K562 (cell line): Measurements from ENCODE around the gene CCDC15. TPM values are rescaled to one million over a fixed set of nuclear protein-coding genes. Genes with fewer than 3 reads are reported as not detected.

Source experiments
- polyA plus RNA-seq, 8 experiments: library from polyadenylated mRNA; depleted of rRNA in 4 of 8; stranded (reverse) in 5 of 8; unstranded in 3 of 8; fragments of >200 nt; fragmentation: Nextera tagmentation in 2 of 8; fragmentation: Illumina TruSeq in 1 of 8; extraction: Ambion mirVana in 2 of 8; extraction: Trizol in 1 of 8; gene quantifications; 2 replicates each; pipeline versions ENCODE4 v1.2.1 to v1.2.3, GENCODE V29; 2011 to 2014; ENCODE audit warnings: inconsistent platforms in 1 of 8, missing spikeins in 1 of 8
- total RNA-seq, 7 experiments: library from RNA; depleted of rRNA in 6 of 7; stranded (reverse); fragments of >200 nt in 6 of 7; fragmentation: Illumina TruSeq in 2 of 7; extraction: Trizol in 2 of 7; gene quantifications; 2 replicates each; pipeline versions ENCODE4 v1.2.1 to v1.2.3, GENCODE V29; 2011 to 2021; ENCODE audit warnings: low replicate concordance in 1 of 7
- TF ChIP-seq, protein P1 (sequence below): fragments of 450-650 bp; IDR thresholded peaks from 2 replicates; pipeline ENCODE4 v1.6.1; 2016; ENCODE audit warnings: low read depth

The CCDC15 gene
- total and polyA plus RNA-seq, 9 of the 15 experiments (the other 6 are each of a cell fraction or from before 2014, with no cell fraction given), result 1.9 to 9.2 (median 3.9) TPM

DNA sequence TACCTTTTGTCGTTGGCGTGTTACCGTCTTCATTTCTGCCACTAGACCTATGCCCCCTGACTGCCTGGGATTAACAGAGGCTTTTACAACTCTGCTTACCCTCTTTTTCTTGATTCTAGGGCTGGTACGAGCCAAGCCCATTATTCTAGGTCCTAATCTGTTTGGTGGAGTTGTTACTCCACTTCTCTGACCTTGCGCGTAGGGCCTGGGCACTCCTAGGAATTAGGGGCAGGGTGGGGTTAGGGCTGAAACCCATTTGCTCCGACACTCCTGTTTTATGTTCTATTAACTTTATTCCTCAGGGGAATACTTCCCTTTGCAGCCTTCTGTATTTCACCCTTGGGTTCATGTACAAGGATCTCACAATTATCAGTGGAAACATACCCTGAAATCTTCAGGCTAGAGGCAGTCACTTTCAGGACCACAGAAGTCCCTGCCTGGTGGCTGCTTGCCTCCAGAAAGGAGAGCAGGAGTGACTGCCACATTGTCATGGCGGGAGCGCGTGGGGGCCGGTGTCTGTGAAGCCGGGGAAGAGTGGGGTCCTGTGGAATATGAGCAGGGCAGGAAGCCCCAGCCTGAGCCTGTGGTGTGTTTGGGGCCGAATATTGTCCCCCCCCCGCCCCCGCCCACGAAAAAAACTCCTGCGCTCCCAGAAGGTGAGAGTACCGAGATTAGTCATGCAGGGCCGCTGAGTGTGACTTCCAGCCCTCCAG lies 108.4 kb downstream of the CCDC15 start (continued):
- TF ChIP-seq, protein P1, sequence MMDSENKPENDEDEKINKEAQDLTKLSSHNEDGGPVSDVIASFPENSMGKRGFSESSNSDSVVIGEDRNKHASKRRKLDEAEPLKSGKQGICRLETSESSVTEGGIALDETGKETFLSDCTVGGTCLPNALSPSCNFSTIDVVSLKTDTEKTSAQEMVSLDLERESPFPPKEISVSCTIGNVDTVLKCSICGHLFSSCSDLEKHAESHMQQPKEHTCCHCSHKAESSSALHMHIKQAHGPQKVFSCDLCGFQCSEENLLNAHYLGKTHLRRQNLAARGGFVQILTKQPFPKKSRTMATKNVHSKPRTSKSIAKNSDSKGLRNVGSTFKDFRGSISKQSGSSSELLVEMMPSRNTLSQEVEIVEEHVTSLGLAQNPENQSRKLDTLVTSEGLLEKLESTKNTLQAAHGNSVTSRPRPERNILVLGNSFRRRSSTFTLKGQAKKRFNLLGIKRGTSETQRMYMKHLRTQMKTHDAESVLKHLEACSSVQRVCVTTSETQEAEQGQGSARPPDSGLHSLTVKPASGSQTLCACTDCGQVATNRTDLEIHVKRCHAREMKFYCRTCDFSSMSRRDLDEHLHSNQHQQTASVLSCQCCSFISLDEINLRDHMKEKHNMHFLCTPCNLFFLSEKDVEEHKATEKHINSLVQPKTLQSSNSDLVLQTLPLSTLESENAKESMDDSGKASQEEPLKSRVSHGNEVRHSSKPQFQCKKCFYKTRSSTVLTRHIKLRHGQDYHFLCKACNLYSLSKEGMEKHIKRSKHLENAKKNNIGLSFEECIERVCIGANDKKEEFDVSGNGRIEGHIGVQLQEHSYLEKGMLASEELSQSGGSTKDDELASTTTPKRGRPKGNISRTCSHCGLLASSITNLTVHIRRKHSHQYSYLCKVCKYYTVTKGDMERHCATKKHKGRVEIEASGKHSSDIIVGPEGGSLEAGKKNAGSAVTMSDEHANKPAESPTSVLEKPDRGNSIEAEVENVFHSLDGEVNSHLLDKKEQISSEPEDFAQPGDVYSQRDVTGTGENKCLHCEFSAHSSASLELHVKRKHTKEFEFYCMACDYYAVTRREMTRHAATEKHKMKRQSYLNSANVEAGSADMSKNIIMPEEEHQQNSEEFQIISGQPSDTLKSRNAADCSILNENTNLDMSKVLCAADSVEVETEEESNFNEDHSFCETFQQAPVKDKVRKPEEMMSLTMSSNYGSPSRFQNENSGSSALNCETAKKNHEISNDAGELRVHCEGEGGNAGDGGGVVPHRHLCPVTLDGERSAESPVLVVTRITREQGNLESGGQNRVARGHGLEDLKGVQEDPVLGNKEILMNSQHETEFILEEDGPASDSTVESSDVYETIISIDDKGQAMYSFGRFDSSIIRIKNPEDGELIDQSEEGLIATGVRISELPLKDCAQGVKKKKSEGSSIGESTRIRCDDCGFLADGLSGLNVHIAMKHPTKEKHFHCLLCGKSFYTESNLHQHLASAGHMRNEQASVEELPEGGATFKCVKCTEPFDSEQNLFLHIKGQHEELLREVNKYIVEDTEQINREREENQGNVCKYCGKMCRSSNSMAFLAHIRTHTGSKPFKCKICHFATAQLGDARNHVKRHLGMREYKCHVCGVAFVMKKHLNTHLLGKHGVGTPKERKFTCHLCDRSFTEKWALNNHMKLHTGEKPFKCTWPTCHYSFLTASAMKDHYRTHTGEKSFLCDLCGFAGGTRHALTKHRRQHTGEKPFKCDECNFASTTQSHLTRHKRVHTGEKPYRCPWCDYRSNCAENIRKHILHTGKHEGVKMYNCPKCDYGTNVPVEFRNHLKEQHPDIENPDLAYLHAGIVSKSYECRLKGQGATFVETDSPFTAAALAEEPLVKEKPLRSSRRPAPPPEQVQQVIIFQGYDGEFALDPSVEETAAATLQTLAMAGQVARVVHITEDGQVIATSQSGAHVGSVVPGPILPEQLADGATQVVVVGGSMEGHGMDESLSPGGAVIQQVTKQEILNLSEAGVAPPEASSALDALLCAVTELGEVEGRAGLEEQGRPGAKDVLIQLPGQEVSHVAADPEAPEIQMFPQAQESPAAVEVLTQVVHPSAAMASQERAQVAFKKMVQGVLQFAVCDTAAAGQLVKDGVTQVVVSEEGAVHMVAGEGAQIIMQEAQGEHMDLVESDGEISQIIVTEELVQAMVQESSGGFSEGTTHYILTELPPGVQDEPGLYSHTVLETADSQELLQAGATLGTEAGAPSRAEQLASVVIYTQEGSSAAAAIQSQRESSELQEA, result no peak
- TF ChIP-seq, all 486 proteins: peak for 0
